Mesenchymal stem cell (in vitro differentiated cells and primary cell): ENCODE measurements around the gene MUC4.

ENCODE experiments used
- DNase-seq: peaks from one replicate; pipeline ENCODE4 v3.0.0-alpha.2; 2013
- H2AFZ ChIP-seq: one replicate; pipeline ENCODE4 v1.6.1; 2013; ENCODE audit warnings: low read depth, mild to moderate bottlenecking, control low read depth, inconsistent platforms, low read length, moderate library complexity
- H2AK5ac ChIP-seq: 2 replicates; pipeline ENCODE4 v1.6.1; 2013; ENCODE audit warnings: low read length, moderate library complexity, mild to moderate bottlenecking, inconsistent platforms; ENCODE audit not compliant: severe bottlenecking
- H2BK120ac ChIP-seq: one replicate; pipeline ENCODE4 v1.6.1; 2013; ENCODE audit warnings: low read depth, mild to moderate bottlenecking, inconsistent platforms, low read length, moderate library complexity
- H2BK12ac ChIP-seq, 2 experiments: one replicate each; pipeline ENCODE4 v1.6.1; 2013; ENCODE audit warnings: inconsistent platforms in 2 of 2, low read length in 2 of 2, mild to moderate bottlenecking in 2 of 2, moderate library complexity in 2 of 2, control low read depth in 1 of 2
- H2BK15ac ChIP-seq: one replicate; pipeline ENCODE4 v1.6.1; 2013; ENCODE audit warnings: mild to moderate bottlenecking, low read depth, inconsistent platforms; ENCODE audit not compliant: poor library complexity, severe bottlenecking
- H2BK5ac ChIP-seq: 2 replicates; pipeline ENCODE4 v1.6.1; 2013; ENCODE audit warnings: low read depth, mild to moderate bottlenecking, low read length, control low read depth, inconsistent platforms; ENCODE audit not compliant: poor library complexity, severe bottlenecking
- H3K14ac ChIP-seq, 2 experiments: one replicate each; pipeline ENCODE4 v1.6.1; 2013; ENCODE audit warnings: inconsistent platforms in 2 of 2, low read length in 2 of 2, control low read depth in 1 of 2, mild to moderate bottlenecking in 1 of 2, moderate library complexity in 1 of 2
- H3K18ac ChIP-seq, 2 experiments: one replicate each; pipeline ENCODE4 v1.6.1; 2013; ENCODE audit warnings: inconsistent platforms in 2 of 2, low read length in 2 of 2, control low read depth in 1 of 2, low read depth in 1 of 2, mild to moderate bottlenecking in 1 of 2
- H3K23ac ChIP-seq, 2 experiments: one replicate each; pipeline ENCODE4 v1.6.1; 2013; ENCODE audit warnings: inconsistent platforms in 2 of 2, low read length in 2 of 2, mild to moderate bottlenecking in 2 of 2, moderate library complexity in 2 of 2, control low read depth in 1 of 2
- H3K27ac ChIP-seq: 2 replicates; pipeline ENCODE4 v1.5.1; 2013; ENCODE audit warnings: mild to moderate bottlenecking, moderate library complexity, low read length, control low read depth, inconsistent platforms; ENCODE audit not compliant: poor library complexity, severe bottlenecking
- H3K27me3 ChIP-seq, 2 experiments: 2 replicates each; pipeline versions ENCODE4 v1.6.1 to v1.7.0; 2013; ENCODE audit warnings: low read length in 2 of 2, mild to moderate bottlenecking in 2 of 2, moderate library complexity in 2 of 2, control low read depth in 1 of 2, inconsistent platforms in 1 of 2; ENCODE audit not compliant: control insufficient read depth in 1 of 2, insufficient read depth in 1 of 2
- H3K36me3 ChIP-seq, 2 experiments: 2 replicates each; pipeline versions ENCODE4 v1.6.1 to v1.7.0; 2013; ENCODE audit warnings: low read length in 2 of 2, control low read depth in 1 of 2, inconsistent platforms in 1 of 2, low read depth in 1 of 2, mild to moderate bottlenecking in 1 of 2; ENCODE audit not compliant: insufficient read depth in 2 of 2, control insufficient read depth in 1 of 2
- H3K4ac ChIP-seq, 2 experiments: one replicate each; pipeline ENCODE4 v1.6.1; 2013; ENCODE audit warnings: inconsistent platforms in 2 of 2, low read length in 2 of 2, mild to moderate bottlenecking in 2 of 2, moderate library complexity in 2 of 2, control low read depth in 1 of 2, low read depth in 1 of 2
- H3K4me1 ChIP-seq: 2 replicates; pipeline ENCODE4 v1.6.1; 2013; ENCODE audit warnings: low read depth, low read length, control low read depth; ENCODE audit not compliant: control insufficient read depth, insufficient read depth
- H3K4me2 ChIP-seq: 2 replicates; pipeline ENCODE4 v1.6.1; 2013; ENCODE audit warnings: low read length, mild to moderate bottlenecking, inconsistent platforms; ENCODE audit not compliant: poor library complexity, severe bottlenecking
- H3K4me3 ChIP-seq, 2 experiments: 2 replicates each; pipeline versions ENCODE4 v1.5.1 to v1.7.0; 2013; ENCODE audit warnings: low read length in 2 of 2, mild to moderate bottlenecking in 2 of 2, control low read depth in 1 of 2, low read depth in 1 of 2; ENCODE audit not compliant: insufficient read depth in 1 of 2
- H3K79me1 ChIP-seq: replicated peaks from 2 replicates; pipeline ENCODE4 v1.6.1; 2013; ENCODE audit warnings: mild to moderate bottlenecking, control low read depth, low read length, inconsistent platforms; ENCODE audit not compliant: poor library complexity, severe bottlenecking
- H3K9ac ChIP-seq: 2 replicates; pipeline ENCODE4 v1.7.0; 2013; ENCODE audit warnings: mild to moderate bottlenecking, low read length, moderate library complexity
- H3K9me3 ChIP-seq: 2 replicates; pipeline ENCODE4 v1.7.0; 2013; ENCODE audit warnings: mild to moderate bottlenecking, low read length; ENCODE audit not compliant: control insufficient read depth
- H4K8ac ChIP-seq: one replicate; pipeline ENCODE4 v1.6.1; 2013; ENCODE audit warnings: inconsistent platforms, mild to moderate bottlenecking, low read length, moderate library complexity
- H4K91ac ChIP-seq: one replicate; pipeline ENCODE4 v1.6.1; 2013; ENCODE audit warnings: mild to moderate bottlenecking, low read length, inconsistent platforms
- WGBS: methylation state at CpG from one replicate; pipeline ENCODE4 v1.1.7; 2013; ENCODE audit warnings: mixed read lengths; 5-methylcytosine and 5-hydroxymethylcytosine counted together

MUC4 gene

DNA sequence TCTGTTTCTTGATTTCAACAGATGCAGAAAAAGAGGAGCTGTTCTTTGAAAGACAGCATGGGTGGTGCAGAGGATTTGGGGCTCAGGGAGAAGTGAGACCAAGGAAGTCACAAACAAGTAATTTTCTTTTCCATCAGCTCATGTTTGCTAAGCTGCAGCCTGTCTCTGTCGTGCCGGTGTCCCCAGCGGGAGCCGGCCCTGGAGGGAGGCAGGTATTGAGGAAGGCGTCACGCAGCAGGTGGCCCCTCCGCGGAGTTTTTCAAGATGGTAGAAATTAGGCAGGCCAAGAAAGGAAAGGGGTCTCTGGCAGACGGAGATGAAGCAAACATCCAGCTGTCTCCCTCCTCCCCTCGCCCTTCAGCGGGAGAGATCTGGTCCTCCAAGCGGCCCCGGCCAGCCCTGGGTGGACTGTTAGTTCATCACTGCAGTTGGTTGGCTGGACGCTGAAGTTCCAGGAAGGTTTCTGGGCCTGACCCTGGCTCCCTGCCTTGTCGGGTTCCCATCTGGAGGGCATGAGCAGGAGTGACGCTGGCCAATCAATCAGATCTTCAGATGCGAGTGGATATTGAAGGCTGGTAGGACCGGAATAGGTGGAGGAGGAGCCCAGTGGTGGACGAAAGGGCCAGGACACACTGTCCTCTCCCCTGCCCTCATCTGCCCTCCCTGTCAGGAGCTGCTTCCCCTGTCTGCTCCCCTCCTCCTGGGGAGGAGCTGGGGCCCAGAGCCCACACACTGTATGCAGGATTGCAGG is 27.7 kb upstream of the MUC4 start:
- WGBS: 82% methylated on average over 17 of the region's 19 CpGs

GRCh38 chr3:195838714-195839113 is 27.0 kb upstream of the MUC4 start:
- Histone ChIP-seq H3K27me3 (peaks cover 13 to 41% of the 10 kb centered on the region in 2 experiments), H2BK120ac (no peak overlapping the region), H4K91ac (no peak overlapping the region), H2AK5ac (no peak overlapping the region), H2BK5ac (no peak overlapping the region), H3K9me3 (no peaks in the 10 kb centered on the region), H3K4me1 (no peaks in the 10 kb centered on the region), H3K14ac (no peak overlapping the region), H3K4ac (no peak overlapping the region), H3K9ac (no peak overlapping the region), H3K4me2 (no peak overlapping the region), H2AFZ (no peak overlapping the region), H2BK12ac (no peak overlapping the region), H3K23ac (no peak overlapping the region), H3K18ac (no peak overlapping the region), H3K4me3 (no peak overlapping the region), H4K8ac (no peak overlapping the region), H3K27ac (no peak overlapping the region), H3K79me1 (no peaks in the 10 kb centered on the region), H3K36me3 (no peaks in the 10 kb centered on the region), H2BK15ac (no peak overlapping the region)
- DNase-seq: no peak
- WGBS: 79% methylated on average over 5 of the region's 5 CpGs

More for the DNA sequence above, 27.7 kb upstream of the MUC4 start:
- Histone ChIP-seq H3K9me3 (no peaks in the 10 kb centered on the region), H3K27me3 (peaks cover 15 to 41% of the 10 kb centered on the region in 2 experiments), H3K9ac (no peak overlapping the region), H3K4me2 (no peak overlapping the region), H4K91ac (no peak overlapping the region), H3K14ac (no peak overlapping the region), H3K4me1 (no peaks in the 10 kb centered on the region), H3K4me3 (peak overlapping the region in 1 of 2 experiments; percentile 38), H3K79me1 (no peaks in the 10 kb centered on the region), H3K27ac (no peak overlapping the region), H2AK5ac (no peak overlapping the region), H4K8ac (no peak overlapping the region), H2BK12ac (no peak overlapping the region), H3K36me3 (no peaks in the 10 kb centered on the region), H3K18ac (no peak overlapping the region), H3K4ac (no peak overlapping the region), H2BK120ac (no peak overlapping the region), H2AFZ (no peak overlapping the region), H3K23ac (no peak overlapping the region), H2BK5ac (no peak overlapping the region), H2BK15ac (no peak overlapping the region)
- no peak for DNase-seq

DNA sequence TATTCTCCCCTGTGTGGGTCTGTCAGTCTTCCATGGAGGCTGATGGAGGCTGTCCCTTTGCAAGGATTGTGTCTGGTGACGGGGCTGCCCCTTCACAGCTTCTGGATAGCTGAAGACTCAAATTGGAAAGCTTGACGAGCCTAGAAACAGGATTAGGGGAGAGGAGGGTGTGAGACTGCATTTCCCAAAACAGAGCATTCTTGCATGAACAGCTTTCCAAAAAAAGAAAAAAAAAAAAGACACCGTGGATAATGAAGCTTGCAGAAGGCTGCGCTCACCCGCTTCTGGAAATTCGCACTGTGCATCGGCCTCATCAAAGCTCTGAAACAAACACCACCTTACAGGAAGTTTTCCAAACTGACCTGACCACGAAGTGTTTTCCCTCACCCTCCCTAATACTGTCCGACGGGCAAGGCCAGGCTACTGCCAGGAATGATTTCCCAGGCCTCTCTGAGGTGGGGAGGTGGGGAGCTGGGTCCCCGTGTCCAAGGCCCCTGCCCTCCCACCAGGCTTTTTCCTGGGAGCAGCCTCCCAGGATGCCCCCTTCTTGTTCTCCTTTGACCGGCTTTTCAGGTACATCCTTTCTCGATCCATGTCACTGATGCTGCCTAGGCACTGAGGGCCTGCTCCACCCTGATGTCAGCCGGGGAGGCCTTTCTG is 24.9 kb upstream of the MUC4 start:
- H3K4me2 ChIP-seq: no peak overlapping the region
- no peak overlapping the region for H2AFZ ChIP-seq
- H3K36me3 ChIP-seq: no peaks in the 10 kb centered on the region
- H3K9ac ChIP-seq: no peak overlapping the region
- H3K4me3 ChIP-seq: no peak overlapping the region
- DNase-seq: no peak
- H3K9me3 ChIP-seq: no peaks in the 10 kb centered on the region
- H3K27me3 ChIP-seq: peaks cover 13 to 51% of the 10 kb centered on the region in 2 experiments
- no peak overlapping the region for H3K27ac ChIP-seq
- no peak overlapping the region for H3K18ac ChIP-seq
- no peaks in the 10 kb centered on the region for H3K79me1 ChIP-seq
- no peaks in the 10 kb centered on the region for H3K4me1 ChIP-seq
- H3K14ac ChIP-seq: no peak overlapping the region
- no peak overlapping the region for H2BK15ac ChIP-seq
- WGBS: 87% methylated on average over 12 of the region's 14 CpGs
- no peak overlapping the region for H4K91ac ChIP-seq
- H2BK120ac ChIP-seq: no peak overlapping the region
- no peak overlapping the region for H3K23ac ChIP-seq
- H2BK5ac ChIP-seq: no peak overlapping the region
- no peak overlapping the region for H4K8ac ChIP-seq
- H2BK12ac ChIP-seq: no peak overlapping the region
- H2AK5ac ChIP-seq: no peak overlapping the region
- H3K4ac ChIP-seq: no peak overlapping the region

- Histone ChIP-seq H4K8ac (no peak overlapping the region), H3K18ac (no peak overlapping the region), H3K9me3 (no peaks in the 10 kb centered on the region), H3K4me3 (no peak overlapping the region), H4K91ac (no peak overlapping the region), H3K36me3 (no peaks in the 10 kb centered on the region), H3K4ac (no peak overlapping the region), H2BK5ac (no peak overlapping the region), H3K4me2 (no peak overlapping the region), H3K79me1 (no peaks in the 10 kb centered on the region), H3K27me3 (peaks cover 13 to 54% of the 10 kb centered on the region in 2 experiments), H3K4me1 (no peaks in the 10 kb centered on the region), H3K27ac (no peak overlapping the region), H2BK120ac (no peak overlapping the region), H3K23ac (no peak overlapping the region), H2AFZ (no peak overlapping the region), H2AK5ac (no peak overlapping the region), H3K9ac (no peak overlapping the region), H3K14ac (peak overlapping the region in 1 of 2 experiments; percentile 9), H2BK15ac (no peak overlapping the region), H2BK12ac (no peak overlapping the region)
- WGBS: 86% methylated on average over 14 of the region's 14 CpGs
- DNase-seq: no peak
Measured at GRCh38 chr3:195835791-195836190, 24.1 kb upstream of the MUC4 start.
